ENCODE measurements around the gene SLC45A3.
"Not testable (repeated sequence)": the region's sequence is repeated elsewhere in the genome, so short reads cannot be mapped to it uniquely, and the experiment has no call there.

SLC45A3 gene, protein sequence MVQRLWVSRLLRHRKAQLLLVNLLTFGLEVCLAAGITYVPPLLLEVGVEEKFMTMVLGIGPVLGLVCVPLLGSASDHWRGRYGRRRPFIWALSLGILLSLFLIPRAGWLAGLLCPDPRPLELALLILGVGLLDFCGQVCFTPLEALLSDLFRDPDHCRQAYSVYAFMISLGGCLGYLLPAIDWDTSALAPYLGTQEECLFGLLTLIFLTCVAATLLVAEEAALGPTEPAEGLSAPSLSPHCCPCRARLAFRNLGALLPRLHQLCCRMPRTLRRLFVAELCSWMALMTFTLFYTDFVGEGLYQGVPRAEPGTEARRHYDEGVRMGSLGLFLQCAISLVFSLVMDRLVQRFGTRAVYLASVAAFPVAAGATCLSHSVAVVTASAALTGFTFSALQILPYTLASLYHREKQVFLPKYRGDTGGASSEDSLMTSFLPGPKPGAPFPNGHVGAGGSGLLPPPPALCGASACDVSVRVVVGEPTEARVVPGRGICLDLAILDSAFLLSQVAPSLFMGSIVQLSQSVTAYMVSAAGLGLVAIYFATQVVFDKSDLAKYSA

DNA sequence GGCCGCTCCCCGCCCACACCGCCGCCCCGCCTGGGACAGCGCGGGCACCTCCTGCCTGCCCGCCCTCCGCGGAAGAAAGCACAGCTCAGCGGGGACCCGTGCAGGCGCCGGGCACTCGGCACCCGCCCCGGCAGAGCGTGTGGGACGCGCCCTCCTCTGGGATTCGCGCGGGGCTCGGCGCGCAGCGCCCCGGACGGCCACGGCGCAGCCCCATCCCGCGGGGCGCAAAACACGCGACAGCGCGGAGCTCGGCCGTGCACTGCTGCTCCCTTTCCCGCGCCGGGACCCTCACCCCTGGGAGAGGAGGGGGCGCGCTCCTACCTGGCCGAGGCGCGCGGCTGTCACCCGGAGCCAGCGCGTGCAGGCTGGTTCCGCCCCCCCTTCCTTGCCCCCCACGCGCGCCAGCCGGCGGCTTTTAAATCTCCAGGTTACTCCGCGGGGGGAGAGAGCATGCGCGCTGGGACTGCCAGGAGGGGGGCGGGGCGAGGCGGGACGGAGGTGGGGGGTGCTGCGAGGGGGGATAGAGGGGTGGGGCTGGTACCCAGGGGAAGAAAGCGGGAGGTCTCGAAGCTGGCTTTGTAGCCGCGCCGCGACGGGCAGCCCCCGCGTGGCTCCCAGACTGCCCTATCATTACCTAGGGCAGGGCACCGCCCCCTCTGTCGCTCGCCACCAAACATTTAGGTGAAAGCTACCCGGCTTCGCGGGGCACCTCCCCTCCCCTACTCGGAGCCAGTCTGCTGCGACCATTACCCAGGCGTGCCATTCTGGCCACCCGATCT, at the start of gene SLC45A3:
SLC45A3 (minus strand) TSS at position 437 of the 779 bp plus-strand sequence. CDS start 15,853 bp downstream, outside the sequence.
- DNase-seq, result no peak

DNA sequence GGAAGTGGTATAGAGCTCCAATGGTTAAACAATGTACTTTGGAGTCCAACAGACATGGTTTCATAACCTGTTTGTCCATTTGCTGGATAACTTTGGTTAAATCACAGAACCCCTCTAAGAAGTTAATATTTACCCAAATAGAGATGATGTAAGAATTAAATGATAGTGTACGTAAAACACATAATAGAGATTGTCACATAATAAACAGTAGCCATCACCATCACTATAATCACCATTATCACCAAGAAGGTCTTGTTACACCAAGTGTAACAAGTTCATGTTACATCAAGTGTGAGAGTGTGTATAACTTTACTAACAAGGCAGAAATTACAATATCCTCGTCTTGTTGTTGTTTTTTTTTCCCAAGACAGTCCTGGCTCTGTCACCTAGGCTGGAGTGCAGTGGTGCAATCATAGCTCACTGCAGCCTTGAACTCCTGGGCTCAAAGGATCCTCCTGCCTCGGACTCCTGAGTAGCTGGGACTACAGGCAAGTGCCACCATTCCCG, 46.4 kb upstream of the SLC45A3 start:
- DNase-seq, result no peak

DNA sequence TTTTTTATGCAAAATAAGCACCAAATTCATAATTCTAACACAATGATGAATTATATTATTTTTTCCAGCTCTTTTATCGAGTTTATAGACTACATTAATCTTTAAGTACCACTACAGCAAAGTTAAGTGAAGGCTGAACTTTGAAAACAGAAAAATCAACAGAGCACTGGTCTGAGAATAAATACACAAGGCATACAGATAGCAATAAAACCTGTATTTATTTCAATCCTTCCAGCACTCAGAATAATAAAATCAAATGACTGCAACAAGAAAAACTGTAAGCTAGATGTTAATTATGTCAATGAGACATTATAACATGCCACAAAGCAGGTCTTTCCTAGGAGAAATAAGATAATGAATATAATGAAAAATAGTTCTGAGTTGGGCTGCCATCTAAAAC, 45.2 kb upstream of the SLC45A3 start:
- no peak for DNase-seq

DNA sequence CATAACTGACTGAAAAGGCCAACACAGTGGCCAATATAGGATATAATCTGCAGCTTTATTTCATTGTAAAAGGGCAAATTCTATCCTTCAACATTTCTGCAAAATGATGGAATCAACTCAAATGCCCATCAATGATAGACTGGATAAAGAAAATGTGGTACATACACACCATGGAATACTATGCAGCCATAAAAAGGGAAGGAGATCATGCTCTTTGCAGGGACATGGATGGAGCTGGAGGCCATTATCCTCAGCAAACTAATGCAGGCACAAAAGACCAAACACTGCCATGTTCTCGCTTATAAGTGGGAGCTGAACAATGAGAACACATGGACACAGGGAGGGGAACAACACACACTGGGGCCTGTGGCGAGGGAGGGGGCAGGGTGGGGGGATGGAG, 40.4 kb upstream of the SLC45A3 start:
- DNase-seq, result not testable (repeated sequence)

DNA sequence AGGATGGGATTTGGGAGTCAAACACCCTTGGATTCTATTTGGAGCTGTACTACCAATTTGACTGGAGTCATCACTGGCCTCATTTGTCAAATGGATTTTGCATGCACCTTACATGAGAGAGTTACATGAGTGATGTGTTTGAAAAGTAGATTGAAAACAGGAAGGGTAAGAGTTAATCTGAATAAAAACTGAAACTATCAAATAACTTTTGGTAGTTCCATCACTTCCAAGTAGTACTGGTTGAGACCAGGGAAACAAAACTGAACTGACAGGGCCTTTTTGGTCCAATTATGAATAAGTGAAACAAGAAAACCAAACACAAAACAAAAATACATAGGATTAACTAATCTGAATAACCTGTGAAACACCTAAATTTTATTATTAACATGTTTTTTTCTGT, 39.5 kb upstream of the SLC45A3 start:
- no peak for DNase-seq

DNA sequence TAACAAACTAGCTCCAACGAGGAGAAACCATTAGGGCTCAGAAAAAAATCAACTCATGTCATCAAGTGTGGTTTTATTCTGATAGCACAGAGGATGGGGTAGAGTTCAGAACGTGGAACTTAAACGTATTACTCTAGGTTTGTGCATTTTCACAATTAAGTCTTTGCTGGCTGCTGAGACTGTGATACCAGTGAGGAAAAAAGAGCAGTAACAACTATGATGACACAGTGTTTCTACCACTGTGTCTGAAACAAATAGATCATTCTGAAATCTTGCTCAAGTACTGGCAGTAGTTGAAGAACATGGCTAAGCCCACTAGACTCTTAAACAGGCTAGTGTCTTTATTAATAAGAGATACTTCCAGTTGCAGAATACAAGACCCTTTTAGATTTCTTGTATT, 38.7 kb upstream of the SLC45A3 start:
- no peak for DNase-seq

DNA sequence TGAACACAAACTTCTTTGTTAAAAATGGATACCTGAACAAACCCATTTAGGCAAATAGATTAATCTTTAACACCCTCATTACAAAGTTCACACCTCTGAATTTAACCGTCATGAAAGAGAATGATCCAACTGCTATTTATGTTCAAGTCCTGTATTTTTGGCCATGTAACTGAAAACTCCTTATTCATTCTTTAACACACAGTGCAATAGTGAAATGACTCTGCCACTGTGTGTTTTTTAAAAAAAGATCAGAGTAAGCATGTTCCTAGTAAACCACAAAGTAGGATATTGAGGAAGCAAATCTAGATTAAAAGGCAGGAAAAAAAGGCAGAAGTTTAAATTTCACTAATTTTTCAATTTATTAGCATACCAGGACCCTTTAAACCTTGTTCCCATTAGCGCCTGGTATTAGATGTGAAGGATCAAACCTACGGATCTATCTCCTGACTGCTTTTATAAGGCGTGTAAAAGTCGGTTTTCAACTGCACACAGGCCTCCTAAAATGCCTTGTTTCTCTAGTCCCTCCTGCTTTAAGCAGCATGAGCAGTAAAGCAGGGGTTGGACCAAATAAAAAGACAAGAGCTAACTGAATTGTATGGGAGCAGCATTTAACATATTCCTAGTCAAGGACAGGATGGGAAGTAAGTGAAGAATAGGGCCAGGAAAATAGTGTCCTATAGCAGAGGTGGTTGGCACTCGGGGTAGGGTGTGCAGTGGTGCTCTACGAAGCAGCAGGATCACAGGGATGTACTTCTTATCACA, 36.2 kb upstream of the SLC45A3 start:
- no peak for DNase-seq

DNA sequence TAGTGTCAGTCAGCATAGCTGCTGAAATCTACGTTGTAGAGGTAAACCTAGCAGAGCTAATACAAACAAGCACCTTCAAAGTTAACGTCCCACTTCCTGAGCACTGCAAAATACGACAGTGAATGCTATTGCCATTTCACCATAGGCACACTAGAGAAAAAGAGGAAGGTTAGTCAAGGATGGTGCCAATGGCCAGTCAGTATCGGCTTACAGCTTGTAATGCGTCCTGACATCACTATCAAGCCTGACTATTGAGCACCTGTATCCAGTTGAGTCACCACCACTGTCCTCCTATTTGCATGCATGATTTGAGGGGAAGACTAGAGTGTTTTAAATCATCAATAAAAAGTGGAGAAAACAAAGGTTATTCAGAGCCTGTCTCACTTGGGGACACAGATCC, 35.3 kb upstream of the SLC45A3 start:
- DNase-seq, result no peak

DNA sequence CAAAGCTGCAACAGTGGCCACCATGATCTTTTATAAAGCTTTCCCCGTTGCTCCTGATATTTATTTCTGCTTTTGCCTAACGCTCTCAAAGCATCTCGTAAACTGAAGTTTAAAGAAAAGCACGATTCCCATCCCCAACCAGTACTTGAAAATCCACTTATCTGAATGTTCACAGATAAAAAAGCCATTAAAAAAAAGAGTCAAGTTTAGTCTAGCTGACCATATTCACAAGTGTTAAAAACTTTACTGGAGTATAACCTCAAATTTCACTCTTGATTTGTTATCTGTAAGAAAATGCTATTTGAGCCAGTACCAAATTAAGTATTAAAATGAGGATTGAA, 34.6 kb upstream of the SLC45A3 start:
- no peak for DNase-seq

DNA sequence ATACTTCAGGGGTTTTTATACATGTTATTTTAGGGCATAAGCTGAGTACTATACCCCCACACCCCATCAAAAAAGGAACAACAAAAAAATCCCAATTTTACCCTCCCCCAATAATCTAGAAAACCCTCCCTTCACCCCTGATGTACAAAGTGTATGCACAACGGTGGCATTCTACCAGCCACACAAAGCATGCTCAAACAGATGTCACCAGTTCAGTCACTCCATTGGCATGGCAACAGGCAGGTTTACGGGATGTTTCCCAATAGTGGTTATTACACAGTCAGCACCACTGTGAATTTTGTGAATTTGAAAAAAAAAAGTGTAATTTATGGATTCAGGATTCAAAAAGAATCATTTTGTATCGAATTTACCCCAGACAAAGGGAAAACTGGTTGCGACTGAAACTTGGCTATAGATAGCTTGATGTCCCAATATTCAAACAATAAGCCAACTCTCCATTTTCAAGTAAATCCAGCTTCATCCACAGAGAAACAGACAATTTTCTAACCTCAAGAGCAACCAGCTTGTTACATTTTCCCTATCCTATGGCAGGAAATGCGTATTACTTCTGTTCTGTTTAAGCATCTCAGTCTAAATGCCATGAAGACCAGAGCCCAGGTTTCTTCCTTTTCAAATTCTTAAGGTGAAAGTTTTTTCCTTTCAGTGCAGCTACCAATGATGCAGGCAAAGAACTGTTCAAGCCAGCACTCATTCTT, 34.0 kb upstream of the SLC45A3 start:
- no peak for DNase-seq

DNA sequence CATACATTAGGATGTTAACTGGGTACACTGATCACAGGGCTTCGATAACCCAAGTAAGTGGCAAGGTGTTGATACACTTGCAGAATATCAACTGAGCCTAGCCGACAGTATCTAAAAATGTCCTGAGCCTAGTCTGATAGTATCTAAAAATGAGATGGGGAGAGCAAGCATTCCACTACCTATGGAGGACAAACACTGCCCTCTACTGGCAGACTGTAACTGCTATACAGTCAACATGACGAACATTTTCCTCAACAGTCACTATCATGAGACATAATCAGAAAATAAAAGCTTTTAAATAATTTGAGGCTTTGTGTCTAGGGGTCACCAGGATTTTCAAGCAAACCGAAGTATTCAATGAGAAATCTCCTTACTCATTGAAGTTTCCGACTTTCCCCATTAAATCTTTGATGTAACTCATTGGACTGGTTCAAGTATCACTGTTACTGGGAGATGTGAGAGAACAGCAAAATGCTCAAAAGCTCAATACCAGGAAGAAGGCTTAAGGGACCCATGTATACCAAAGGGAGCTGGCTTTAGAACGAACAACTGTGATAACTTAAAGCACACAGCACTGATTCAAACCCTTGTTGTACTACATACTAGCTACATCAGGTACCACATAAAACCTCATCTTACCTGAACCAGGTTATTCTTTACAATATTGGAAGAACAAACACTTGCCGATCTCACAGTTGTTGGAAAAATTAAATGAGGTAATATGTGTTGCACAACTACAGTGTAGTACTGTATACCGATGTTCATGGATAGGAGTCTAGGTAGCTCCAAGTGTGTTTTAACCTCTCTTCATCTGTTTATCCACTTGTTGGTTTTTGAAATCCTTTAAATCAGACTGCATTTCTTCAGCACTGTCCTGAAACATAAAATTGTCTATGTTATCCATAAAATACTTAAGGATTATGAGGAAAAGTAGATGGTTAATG, 31.1 kb upstream of the SLC45A3 start:
- peak; percentile 84 for DNase-seq

DNA sequence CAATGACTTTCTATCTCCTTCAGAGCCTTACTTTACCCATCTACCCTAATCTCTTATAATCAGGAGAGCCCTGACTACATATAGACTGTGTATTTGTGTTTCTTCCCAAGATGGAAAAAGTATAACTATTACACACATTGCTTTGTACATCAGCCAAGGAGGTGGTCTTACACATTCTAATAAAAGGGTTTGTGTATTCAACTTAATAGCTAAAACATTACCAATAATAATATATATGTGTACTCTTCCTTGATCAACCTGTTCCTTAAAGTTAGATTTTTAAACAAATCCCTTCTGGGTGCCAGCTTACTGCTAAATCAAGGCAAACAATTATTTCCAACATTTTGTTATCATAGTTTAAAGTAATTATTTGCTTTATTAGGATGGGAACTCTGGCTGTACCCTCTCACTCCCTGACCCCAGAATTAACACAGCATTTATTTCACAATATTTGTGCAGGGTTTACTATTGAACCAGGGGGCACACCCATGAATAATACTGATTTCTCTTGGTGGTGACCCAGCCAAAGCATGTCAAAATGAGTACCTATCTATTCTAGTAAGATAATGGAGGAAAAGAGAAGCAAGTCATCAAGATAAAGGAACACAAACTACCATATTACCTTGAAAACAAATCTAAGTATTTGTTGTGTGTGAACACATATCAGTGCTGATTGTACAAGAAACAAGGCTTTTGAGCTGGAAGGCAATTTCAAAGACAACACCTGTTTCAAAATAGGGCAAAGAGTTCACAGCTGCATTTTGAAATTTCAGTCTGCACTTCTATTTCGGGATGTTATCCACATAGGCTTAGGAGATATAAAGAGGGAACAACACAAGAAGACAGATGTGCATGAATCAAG, 30.1 kb upstream of the SLC45A3 start:
- DNase-seq, result no peak

DNA sequence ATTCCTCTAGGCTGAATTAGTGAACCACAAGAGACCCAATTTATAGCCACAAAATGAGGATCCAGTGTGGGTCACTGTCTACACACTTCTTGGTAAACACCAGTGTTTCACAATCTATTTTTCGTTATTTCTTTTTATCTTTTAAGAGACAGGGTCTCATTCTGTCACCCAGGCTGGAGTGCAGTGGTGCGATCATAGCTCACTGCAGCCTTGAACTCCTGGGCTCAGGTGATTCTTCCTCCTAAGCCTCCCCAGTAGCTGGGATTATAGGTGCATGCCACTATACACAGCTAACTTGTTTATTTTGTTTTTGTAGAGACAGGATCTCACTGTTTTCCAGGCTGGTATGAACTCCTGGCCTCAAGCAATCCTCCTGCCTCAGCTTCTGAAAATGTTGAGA, 29.3 kb upstream of the SLC45A3 start:
- DNase-seq, result no peak

DNA sequence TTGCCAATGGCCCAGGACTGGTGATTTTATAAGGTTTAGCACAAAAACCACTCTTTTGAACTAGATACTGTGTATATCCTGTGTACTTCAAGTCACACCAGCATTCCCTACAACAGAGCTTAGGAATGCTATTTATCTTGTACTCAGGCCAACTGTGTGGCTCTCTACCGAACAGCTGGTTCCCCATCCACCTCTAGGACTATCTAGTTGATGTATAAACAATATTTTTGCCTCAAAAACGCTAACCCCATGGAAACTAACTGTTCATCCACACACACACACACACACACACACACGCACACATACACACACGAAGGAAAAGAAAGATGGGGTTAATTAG, 28.7 kb upstream of the SLC45A3 start:
- no peak for DNase-seq

DNA sequence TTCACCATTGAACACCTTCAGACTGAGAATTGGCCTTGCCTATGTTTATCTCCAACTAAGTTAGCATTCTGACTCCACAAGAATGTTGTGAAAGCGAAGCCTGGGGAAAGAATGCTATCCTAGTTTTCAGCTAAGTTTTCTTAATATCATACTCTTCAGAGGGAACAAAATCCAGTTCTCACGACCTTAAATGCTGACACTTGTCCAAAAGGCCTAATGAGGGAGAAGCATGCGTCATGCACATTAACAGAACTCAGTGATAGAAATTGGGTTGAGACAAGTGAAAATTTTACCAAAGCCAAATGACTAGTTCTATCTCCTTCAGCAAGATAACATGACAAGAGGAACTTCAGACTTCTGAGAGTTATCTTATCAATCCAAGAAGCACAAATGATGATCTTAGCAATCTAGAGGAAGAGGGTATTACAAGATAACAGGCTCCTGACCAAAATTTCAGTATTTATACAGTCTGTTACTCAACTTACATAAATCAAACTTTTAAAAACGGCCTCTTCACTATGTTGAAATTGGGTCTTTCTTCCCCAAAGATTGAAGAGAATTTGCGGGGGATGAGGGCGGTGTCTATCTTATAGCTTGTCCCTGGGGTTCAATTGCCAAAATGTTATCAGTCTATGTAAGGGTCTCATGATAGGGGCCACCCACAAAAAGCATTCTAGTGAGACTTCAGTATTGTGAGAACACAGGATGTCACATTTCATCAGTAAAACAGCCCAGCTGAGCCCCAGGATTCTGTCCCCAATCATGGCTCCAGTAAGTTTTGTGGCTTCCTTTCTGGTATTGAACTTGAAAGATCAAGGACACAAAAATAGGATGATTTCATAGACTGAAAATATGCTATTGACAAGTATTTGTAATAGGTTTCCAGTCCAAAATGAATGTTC, 26.5 kb upstream of the SLC45A3 start:
- DNase-seq, result no peak

DNA sequence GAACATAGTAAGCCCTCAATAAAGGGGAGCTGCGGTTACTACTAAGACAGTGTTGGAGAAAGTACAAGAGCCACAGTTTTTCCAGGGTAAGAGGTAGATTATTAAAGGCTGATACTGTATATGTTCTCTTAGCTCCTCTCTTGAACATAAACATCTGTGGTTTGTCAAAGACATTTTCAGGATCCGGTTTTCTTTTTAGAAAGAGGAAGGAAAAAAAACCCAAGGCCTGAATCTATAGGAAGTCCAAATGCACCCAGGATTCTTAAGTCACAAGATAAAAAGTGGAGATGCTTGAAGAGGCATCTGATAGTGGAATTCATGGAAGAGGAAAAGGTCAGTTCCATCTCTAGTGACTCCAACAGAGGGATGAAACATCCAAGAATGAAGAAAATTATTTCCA, 24.6 kb upstream of the SLC45A3 start:
- no peak for DNase-seq

DNA sequence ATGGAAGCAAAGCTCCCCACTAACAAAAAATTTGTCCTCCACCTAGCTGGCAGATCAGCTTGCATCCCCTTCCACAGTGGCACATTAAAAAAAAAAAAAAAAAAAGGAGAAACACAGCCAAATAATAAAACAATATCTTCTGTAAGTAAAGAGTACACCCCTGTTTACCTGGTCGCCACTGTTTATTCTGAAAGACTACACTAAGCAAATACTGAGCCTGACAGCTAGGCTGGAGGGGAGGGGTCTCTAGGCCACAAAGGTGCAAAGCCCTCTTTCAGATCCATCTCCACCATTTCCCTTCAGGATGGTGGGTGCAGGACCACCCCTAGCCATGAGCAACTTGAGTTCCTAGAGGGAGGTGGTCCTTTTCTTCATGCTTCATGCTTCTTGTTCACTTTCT, 22.8 kb upstream of the SLC45A3 start:
- no peak for DNase-seq

DNA sequence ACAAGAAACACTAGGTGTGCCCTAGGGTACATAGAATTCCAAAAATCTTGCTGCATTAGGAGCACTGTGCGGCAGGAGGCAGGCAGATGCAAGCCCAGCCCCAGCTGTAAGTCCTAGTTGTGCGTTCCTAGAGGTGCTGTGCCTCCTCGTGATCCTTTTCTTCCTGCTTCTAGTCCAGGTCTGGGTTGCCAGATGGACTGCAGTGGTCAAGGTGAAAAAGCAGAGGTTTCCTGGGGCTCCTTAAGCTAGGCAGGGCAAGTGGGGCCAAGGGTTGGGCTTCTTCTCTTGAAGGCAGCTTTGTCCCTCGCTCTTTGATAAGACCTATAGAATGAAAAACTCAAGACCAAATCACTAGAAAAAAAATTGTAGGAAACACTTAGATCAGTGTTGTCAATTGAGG, 21.6 kb upstream of the SLC45A3 start:
- no peak for DNase-seq

DNA sequence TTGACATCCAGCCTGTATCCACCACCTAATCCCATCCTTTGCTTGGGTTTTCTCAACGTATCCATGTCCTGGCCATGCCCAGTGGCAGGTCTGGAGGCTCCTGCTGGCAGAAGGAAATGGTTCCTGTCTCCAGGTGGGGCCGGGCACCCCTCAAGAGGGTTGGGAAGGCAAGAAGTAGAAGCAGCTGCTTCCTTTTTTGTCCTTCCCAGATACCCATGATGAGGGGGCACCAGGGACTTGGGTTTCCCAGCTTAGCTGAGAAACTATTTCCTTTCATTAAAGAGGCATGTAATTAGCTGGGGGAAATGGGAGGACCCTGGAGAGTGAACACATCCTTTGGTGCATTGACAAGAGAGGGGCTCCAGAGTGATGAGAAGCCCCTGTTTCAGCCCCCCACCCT, 21.1 kb upstream of the SLC45A3 start:
- no peak for DNase-seq
